ENCODE measurements around the gene CHMP4A. TPM values are rescaled to one million over a fixed set of nuclear protein-coding genes. Genes with fewer than 3 reads are reported as not detected.

Gene CHMP4A
- total and polyA plus RNA-seq, 2 of the 13 experiments (the other 11 are each of a cell fraction or from before 2014, with no cell fraction given): 83.6 to 113 TPM

DNA sequence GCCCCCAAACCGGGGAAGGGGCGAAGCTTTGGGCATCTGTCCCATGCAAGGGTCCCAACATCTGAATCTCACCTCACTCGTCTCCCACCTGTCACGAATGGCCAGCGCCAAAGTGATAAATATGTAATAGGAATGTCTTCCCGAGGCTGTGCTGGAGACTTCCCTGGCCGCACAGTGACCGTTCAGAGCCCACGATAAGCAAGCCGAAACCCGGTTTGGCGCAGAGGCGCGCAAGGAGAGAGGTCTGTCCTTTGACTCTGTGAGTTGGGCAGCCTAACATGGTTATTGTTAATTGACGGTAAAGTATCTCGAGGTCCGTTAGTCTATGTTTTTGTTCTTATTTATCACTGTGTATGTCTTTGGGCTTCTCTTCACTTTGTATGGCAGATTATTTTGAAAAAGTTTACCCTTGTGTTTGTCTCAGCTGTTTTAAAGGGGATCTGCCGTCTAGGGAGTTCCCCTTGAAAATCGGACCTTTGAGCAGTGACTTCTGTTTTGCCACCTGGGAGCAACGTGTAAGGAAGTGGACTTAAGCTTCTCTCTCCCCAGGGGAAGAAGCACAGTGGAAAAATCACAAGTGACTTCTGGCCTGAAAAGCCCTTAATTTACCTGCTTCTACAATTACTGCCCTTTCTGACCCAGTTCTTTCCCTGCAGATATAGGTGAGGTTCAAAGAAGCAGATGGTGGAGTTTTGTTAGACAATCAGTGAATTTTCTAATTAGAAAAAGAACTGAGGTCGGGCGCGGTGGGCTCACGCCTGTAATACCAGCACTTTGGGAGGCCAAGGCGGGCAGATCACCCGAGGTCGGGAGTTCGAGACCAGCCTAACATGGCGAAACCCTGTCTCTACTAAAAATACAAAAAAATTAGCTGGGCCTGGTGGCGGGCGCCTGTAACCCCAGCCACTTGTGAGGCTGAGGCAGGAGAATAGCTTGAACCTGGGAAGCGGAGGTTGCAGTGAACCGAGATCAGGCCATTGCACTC is 16.9 kb downstream of the CHMP4A start (continued):
- TF ChIP-seq, protein P1, sequence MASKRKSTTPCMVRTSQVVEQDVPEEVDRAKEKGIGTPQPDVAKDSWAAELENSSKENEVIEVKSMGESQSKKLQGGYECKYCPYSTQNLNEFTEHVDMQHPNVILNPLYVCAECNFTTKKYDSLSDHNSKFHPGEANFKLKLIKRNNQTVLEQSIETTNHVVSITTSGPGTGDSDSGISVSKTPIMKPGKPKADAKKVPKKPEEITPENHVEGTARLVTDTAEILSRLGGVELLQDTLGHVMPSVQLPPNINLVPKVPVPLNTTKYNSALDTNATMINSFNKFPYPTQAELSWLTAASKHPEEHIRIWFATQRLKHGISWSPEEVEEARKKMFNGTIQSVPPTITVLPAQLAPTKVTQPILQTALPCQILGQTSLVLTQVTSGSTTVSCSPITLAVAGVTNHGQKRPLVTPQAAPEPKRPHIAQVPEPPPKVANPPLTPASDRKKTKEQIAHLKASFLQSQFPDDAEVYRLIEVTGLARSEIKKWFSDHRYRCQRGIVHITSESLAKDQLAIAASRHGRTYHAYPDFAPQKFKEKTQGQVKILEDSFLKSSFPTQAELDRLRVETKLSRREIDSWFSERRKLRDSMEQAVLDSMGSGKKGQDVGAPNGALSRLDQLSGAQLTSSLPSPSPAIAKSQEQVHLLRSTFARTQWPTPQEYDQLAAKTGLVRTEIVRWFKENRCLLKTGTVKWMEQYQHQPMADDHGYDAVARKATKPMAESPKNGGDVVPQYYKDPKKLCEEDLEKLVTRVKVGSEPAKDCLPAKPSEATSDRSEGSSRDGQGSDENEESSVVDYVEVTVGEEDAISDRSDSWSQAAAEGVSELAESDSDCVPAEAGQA (IDR thresholded peaks at IDR 0.05; ENCODE audit: low read depth): peak; percentile 57; the same call in 1 of the 2 replicates
- TF ChIP-seq, protein P1 (CRISPR knock-in tag; IDR thresholded peaks at IDR 0.05; ENCODE audit: borderline replicate concordance): 0 out of 2 replicates have a peak, but pooled peaks have one; percentile 17
- TF ChIP-seq MAF1 (CRISPR knock-in tag; IDR thresholded peaks at IDR 0.05; ENCODE audit: borderline replicate concordance) (no peak; the same call in 1 of the 2 replicates), KAT2B (IDR thresholded peaks at IDR 0.05; ENCODE audit: borderline replicate concordance, low read depth, low read length) (no peak), ZC3H4 (CRISPR knock-in tag; IDR thresholded peaks at IDR 0.05; ENCODE audit: borderline replicate concordance) (peak; percentile 85), HMG20A (CRISPR knock-in tag; IDR thresholded peaks at IDR 0.05; ENCODE audit: borderline replicate concordance) (no peak), NONO (IDR thresholded peaks at IDR 0.05) (no peak), NONO (CRISPR knock-in tag; conservative IDR thresholded peaks at IDR 0.05) (no peak), MZF1 (CRISPR knock-in tag; IDR thresholded peaks at IDR 0.05; ENCODE audit: borderline replicate concordance) (no peak), ZBTB21 (CRISPR knock-in tag; IDR thresholded peaks at IDR 0.05) (0 out of 2 replicates have a peak, but pooled peaks have one; percentile 25), MATR3 (CRISPR knock-in tag; IDR thresholded peaks at IDR 0.05) (0 out of 2 replicates have a peak, but pooled peaks have one; percentile 15), ZNF619 (CRISPR knock-in tag; IDR thresholded peaks at IDR 0.05) (no peak), ZNF552 (CRISPR knock-in tag; IDR thresholded peaks at IDR 0.05; ENCODE audit: borderline replicate concordance) (no peak), CCAR2 (optimal IDR thresholded peaks at IDR 0.05; ENCODE audit: low read depth, low read length) (peak; percentile 9)
- TF ChIP-seq, protein P2, sequence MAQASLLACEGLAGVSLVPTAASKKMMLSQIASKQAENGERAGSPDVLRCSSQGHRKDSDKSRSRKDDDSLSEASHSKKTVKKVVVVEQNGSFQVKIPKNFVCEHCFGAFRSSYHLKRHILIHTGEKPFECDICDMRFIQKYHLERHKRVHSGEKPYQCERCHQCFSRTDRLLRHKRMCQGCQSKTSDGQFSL (CRISPR knock-in tag; IDR thresholded peaks at IDR 0.05): peak; percentile 27; the same call in 1 of the 2 replicates
- TF ChIP-seq, protein P3, sequence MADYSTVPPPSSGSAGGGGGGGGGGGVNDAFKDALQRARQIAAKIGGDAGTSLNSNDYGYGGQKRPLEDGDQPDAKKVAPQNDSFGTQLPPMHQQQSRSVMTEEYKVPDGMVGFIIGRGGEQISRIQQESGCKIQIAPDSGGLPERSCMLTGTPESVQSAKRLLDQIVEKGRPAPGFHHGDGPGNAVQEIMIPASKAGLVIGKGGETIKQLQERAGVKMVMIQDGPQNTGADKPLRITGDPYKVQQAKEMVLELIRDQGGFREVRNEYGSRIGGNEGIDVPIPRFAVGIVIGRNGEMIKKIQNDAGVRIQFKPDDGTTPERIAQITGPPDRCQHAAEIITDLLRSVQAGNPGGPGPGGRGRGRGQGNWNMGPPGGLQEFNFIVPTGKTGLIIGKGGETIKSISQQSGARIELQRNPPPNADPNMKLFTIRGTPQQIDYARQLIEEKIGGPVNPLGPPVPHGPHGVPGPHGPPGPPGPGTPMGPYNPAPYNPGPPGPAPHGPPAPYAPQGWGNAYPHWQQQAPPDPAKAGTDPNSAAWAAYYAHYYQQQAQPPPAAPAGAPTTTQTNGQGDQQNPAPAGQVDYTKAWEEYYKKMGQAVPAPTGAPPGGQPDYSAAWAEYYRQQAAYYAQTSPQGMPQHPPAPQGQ (CRISPR knock-in tag; IDR thresholded peaks at IDR 0.05; ENCODE audit: borderline replicate concordance): 0 out of 2 replicates have a peak, but pooled peaks have one; percentile 21
- TF ChIP-seq, protein P4, sequence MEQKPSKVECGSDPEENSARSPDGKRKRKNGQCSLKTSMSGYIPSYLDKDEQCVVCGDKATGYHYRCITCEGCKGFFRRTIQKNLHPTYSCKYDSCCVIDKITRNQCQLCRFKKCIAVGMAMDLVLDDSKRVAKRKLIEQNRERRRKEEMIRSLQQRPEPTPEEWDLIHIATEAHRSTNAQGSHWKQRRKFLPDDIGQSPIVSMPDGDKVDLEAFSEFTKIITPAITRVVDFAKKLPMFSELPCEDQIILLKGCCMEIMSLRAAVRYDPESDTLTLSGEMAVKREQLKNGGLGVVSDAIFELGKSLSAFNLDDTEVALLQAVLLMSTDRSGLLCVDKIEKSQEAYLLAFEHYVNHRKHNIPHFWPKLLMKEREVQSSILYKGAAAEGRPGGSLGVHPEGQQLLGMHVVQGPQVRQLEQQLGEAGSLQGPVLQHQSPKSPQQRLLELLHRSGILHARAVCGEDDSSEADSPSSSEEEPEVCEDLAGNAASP (CRISPR knock-in tag; IDR thresholded peaks at IDR 0.05; ENCODE audit: borderline replicate concordance): no peak
- TF ChIP-seq, protein P5, sequence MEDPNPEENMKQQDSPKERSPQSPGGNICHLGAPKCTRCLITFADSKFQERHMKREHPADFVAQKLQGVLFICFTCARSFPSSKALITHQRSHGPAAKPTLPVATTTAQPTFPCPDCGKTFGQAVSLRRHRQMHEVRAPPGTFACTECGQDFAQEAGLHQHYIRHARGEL (CRISPR knock-in tag; IDR thresholded peaks at IDR 0.05): peak; percentile 12; the same call in 1 of the 2 replicates

All from HepG2 (cell line).